ENCODE data around the gene CCNL2.
"Not testable (repeated sequence)": the region's sequence is repeated elsewhere in the genome, so short reads cannot be mapped to it uniquely, and the experiment has no call there.

Gene CCNL2

GRCh38 chr1:1399187-1399871 is at the start of gene CCNL2:
TSS of gene CCNL2 (minus strand) at chr1:1399335. CDS start at chr1:1399306, 29 bp downstream.
- DNase-seq, result peak; percentile 99

GRCh38 chr1:1446631-1447030 is 47.5 kb upstream of the CCNL2 start:
- DNase-seq, result not testable (repeated sequence)

GRCh38 chr1:1442069-1442770 is 43.1 kb upstream of the CCNL2 start:
- no peak for DNase-seq

GRCh38 chr1:1441002-1441888 is 42.1 kb upstream of the CCNL2 start:
- DNase-seq, result peak; percentile 72

GRCh38 chr1:1440262-1441001 is 41.3 kb upstream of the CCNL2 start:
- DNase-seq, result no peak

GRCh38 chr1:1439546-1440261 is 40.6 kb upstream of the CCNL2 start:
- no peak for DNase-seq

- no peak for DNase-seq
Observed at GRCh38 chr1:1438531-1439381, 39.6 kb upstream of the CCNL2 start.

- no peak for DNase-seq
Observed at GRCh38 chr1:1437904-1438376, 38.8 kb upstream of the CCNL2 start.

GRCh38 chr1:1437033-1437903 is 38.1 kb upstream of the CCNL2 start:
- no peak for DNase-seq

- no peak for DNase-seq
Observed at GRCh38 chr1:1436630-1437032, 37.5 kb upstream of the CCNL2 start.

GRCh38 chr1:1435911-1436629 is 36.9 kb upstream of the CCNL2 start:
- no peak for DNase-seq

GRCh38 chr1:1435106-1435903 is 36.2 kb upstream of the CCNL2 start, which contains the start of gene VWA1:
TSS of gene VWA1 (plus strand) at chr1:1435690. CDS start at chr1:1435749, 59 bp downstream.
- DNase-seq, result peak; percentile 74

- DNase-seq, result no peak
Observed at GRCh38 chr1:1434824-1435105, 35.6 kb upstream of the CCNL2 start.

- DNase-seq, result no peak
Observed at GRCh38 chr1:1434131-1434823, 35.1 kb upstream of the CCNL2 start.

GRCh38 chr1:1433804-1434130 is 34.6 kb upstream of the CCNL2 start:
- DNase-seq, result no peak

GRCh38 chr1:1432951-1433803 is 34.0 kb upstream of the CCNL2 start:
- DNase-seq, result no peak

Measured in activated T-cell treated with anti-CD3 and anti-CD28 coated beads, Interleukin-2, amount 50 U/mL, for 1 hour (primary cell).